Brain pericyte (primary cell): ENCODE results near the gene UQCR10.
"Not testable (repeated sequence)": the region's sequence is repeated elsewhere in the genome, so short reads cannot be mapped to it uniquely, and the experiment has no call there.

Source experiments
- DNase-seq: peaks from one replicate; pipeline ENCODE4 v3.0.0-alpha.2; 2012; ENCODE audit warnings: low read depth, low spot score

The UQCR10 gene

GRCh38 chr22:29737251-29738117 lies 29.7 kb upstream of the UQCR10 start:
- no peak for DNase-seq

GRCh38 chr22:29738118-29738815 lies 28.9 kb upstream of the UQCR10 start:
- DNase-seq = no peak

GRCh38 chr22:29739346-29739875 lies 27.8 kb upstream of the UQCR10 start:
- no peak for DNase-seq

GRCh38 chr22:29740216-29740615 lies 27.0 kb upstream of the UQCR10 start:
- DNase-seq = no peak

GRCh38 chr22:29741926-29742325 lies 25.2 kb upstream of the UQCR10 start:
- no peak for DNase-seq

- no peak for DNase-seq
Measured at GRCh38 chr22:29742326-29742725, 24.8 kb upstream of the UQCR10 start.

- no peak for DNase-seq
Measured at GRCh38 chr22:29744902-29745301, 22.3 kb upstream of the UQCR10 start.

GRCh38 chr22:29747832-29748231 lies 19.3 kb upstream of the UQCR10 start:
- DNase-seq = no peak

GRCh38 chr22:29748248-29748893 lies 18.8 kb upstream of the UQCR10 start:
- DNase-seq = no peak

GRCh38 chr22:29750029-29750428 lies 17.1 kb upstream of the UQCR10 start:
- no peak for DNase-seq

- no peak for DNase-seq
Measured at GRCh38 chr22:29750559-29751538, 16.3 kb upstream of the UQCR10 start.

- no peak for DNase-seq
Measured at GRCh38 chr22:29751669-29752068, 15.5 kb upstream of the UQCR10 start.

GRCh38 chr22:29753808-29754657 lies 13.1 kb upstream of the UQCR10 start:
- no peak for DNase-seq

GRCh38 chr22:29754658-29755395 lies 12.3 kb upstream of the UQCR10 start:
- not testable (repeated sequence) for DNase-seq

- no peak for DNase-seq
Measured at GRCh38 chr22:29755889-29756288, 11.3 kb upstream of the UQCR10 start.

- DNase-seq = no peak
Measured at GRCh38 chr22:29756341-29756740, 10.8 kb upstream of the UQCR10 start.

GRCh38 chr22:29757096-29757495 lies 10.1 kb upstream of the UQCR10 start:
- no peak for DNase-seq

GRCh38 chr22:29758068-29758622 lies 9.0 kb upstream of the UQCR10 start:
- no peak for DNase-seq

GRCh38 chr22:29758959-29759358 lies 8.2 kb upstream of the UQCR10 start:
- no peak for DNase-seq
